ENCODE results near the gene FANCE.

The FANCE gene

GRCh38 chr6:35451354-35452182, 570 bp upstream of the FANCE start:
- no peak for DNase-seq (ENCODE audit: low read depth)
- no peak for TF ChIP-seq CTCF (IDR thresholded peaks at IDR 0.05; ENCODE audit: insufficient read depth, low read depth, low read length, missing control alignments)
- H3K4me3 ChIP-seq (ENCODE audit: low read length), result no peak overlapping the region

- H3K4me3 ChIP-seq (ENCODE audit: low read length), result peak overlapping the region; percentile 66
- no peak for TF ChIP-seq CTCF (IDR thresholded peaks at IDR 0.05; ENCODE audit: insufficient read depth, low read depth, low read length, missing control alignments)
- no peak for DNase-seq (ENCODE audit: low read depth)
These were observed 1.1 kb downstream of the FANCE start for GRCh38 chr6:35453236-35453635.

- H3K4me3 ChIP-seq (ENCODE audit: low read length), result peak overlapping the region; percentile 24
- DNase-seq (ENCODE audit: low read depth), result peak; percentile 67
- no peak for TF ChIP-seq CTCF (IDR thresholded peaks at IDR 0.05; ENCODE audit: insufficient read depth, low read depth, low read length, missing control alignments)
These were observed 2.4 kb downstream of the FANCE start for GRCh38 chr6:35454391-35455110.

GRCh38 chr6:35457907-35458306, 5.8 kb downstream of the FANCE start:
- no peak for TF ChIP-seq CTCF (IDR thresholded peaks at IDR 0.05; ENCODE audit: insufficient read depth, low read depth, low read length, missing control alignments)

GRCh38 chr6:35461270-35461669, 9.1 kb downstream of the FANCE start:
- peak; percentile 83 for DNase-seq (ENCODE audit: low read depth)
- no peak for TF ChIP-seq CTCF (IDR thresholded peaks at IDR 0.05; ENCODE audit: insufficient read depth, low read depth, low read length, missing control alignments)

More at GRCh38 chr6:35457907-35458306, 5.8 kb downstream of the FANCE start:
- no peak for DNase-seq (ENCODE audit: low read depth)
- no peak overlapping the region for H3K4me3 ChIP-seq (ENCODE audit: low read length)

GRCh38 chr6:35463292-35463691, 11.2 kb downstream of the FANCE start:
- no peak overlapping the region for H3K4me3 ChIP-seq (ENCODE audit: low read length)
- no peak for DNase-seq (ENCODE audit: low read depth)
- no peak for TF ChIP-seq CTCF (IDR thresholded peaks at IDR 0.05; ENCODE audit: insufficient read depth, low read depth, low read length, missing control alignments)

More at GRCh38 chr6:35461270-35461669, 9.1 kb downstream of the FANCE start:
- no peak overlapping the region for H3K4me3 ChIP-seq (ENCODE audit: low read length)

Data from epithelial cell of esophagus (primary cell).